A549 (cell line): ENCODE data around the gene KRTAP4-4. TPM values are rescaled to one million over a fixed set of nuclear protein-coding genes. Genes with fewer than 3 reads are reported as not detected.

Source experiments
- ATAC-seq, 2 experiments: fragments of 200-7000 bp in 1 of 2; fragments of >200 bp in 1 of 2; cut with Nextera tagmentation in 1 of 2; cut with Tn5 transposase in 1 of 2; 3 replicates each; pipeline versions ENCODE4 v1.8.0 to v1.9.1; 2018 to 2020; ENCODE audit warnings: mild to moderate bottlenecking in 1 of 2, moderate library complexity in 1 of 2
- CTCF ChIA-PET: fragments of 300-600 bp; sonication (Branson Sonifier 250); formaldehyde crosslinking; extraction: SDS; loops from one replicate; lab custom pipeline; 2021; ENCODE audit warnings: antibody characterized with exemption, inconsistent platforms; lab: Yijun Ruan, JAX
- POLR2A ChIA-PET: fragments of 350-600 bp; formaldehyde crosslinking; extraction: SDS; loops from one replicate; lab custom pipeline; 2021; ENCODE audit warnings: antibody characterized with exemption, inconsistent platforms; lab: Yijun Ruan, JAX
- DNase-seq, 2 experiments: peaks; one replicate each; pipeline versions ENCODE4 v3.0.0 to v3.0.0-alpha.2; 2011 to 2016; ENCODE audit warnings: low read depth in 1 of 2, low spot score in 1 of 2
- FAIRE-seq: peaks from 2 replicates; lab custom pipeline; 2011; peaks lifted over from hg19 to GRCh38; lab: Jason Lieb, UNC
- H3K27ac ChIP-seq, 2 experiments: fragments of >200 bp; sonication (Bioruptor Twin); formaldehyde crosslinking; 3 replicates each; pipeline ENCODE4 v1.5.1; 2016 to 2017
- H3K4me1 ChIP-seq: fragments of >200 bp; sonication (Bioruptor Twin); formaldehyde crosslinking; 3 replicates; pipeline ENCODE4 v1.6.1; 2016
- H3K4me2 ChIP-seq: fragments of >200 bp; sonication (Bioruptor Twin); formaldehyde crosslinking; 3 replicates; pipeline ENCODE4 v1.6.1; 2016
- H3K4me3 ChIP-seq: fragments of >200 bp; sonication (Bioruptor Twin); formaldehyde crosslinking; 3 replicates; pipeline ENCODE4 v1.5.1; 2016
- H3K9me3 ChIP-seq: fragments of >200 bp; sonication (Bioruptor Twin); formaldehyde crosslinking; 3 replicates; pipeline ENCODE4 v1.6.1; 2016
- ATOH8 ChIP-seq: fragments of 250-450 bp; sonication (Bioruptor Pico); IDR thresholded peaks from 2 replicates; pipeline ENCODE4 v1.5.0; 2020; ENCODE audit warnings: low read depth, mild to moderate bottlenecking, moderate library complexity
- CBX8 ChIP-seq: fragments of 200-600 bp; sonication (generic); IDR thresholded peaks from 2 replicates; pipeline ENCODE4 v1.6.1; 2016
- CEBPB ChIP-seq, 2 experiments: fragments of >200 bp in 1 of 2; sonication (Bioruptor Twin) in 1 of 2; formaldehyde crosslinking in 1 of 2; IDR thresholded peaks; 2 replicates each; pipeline ENCODE4 v1.6.1; 2012 to 2016
- CHD2 ChIP-seq: fragments of 150-350 bp; IDR thresholded peaks from 2 replicates; pipeline ENCODE4 v1.6.1; 2014; ENCODE audit warnings: low read length; ENCODE audit not compliant: partially characterized antibody
- E2F6 ChIP-seq: IDR thresholded peaks from 2 replicates; pipeline ENCODE4 v1.6.1; 2012; ENCODE audit warnings: low read depth, borderline replicate concordance
- ESRRA ChIP-seq: fragments of 150-350 bp; IDR thresholded peaks from 2 replicates; pipeline ENCODE4 v1.6.1; 2014; ENCODE audit warnings: mild to moderate bottlenecking, low read length, borderline replicate concordance
- FOSL2 ChIP-seq, 2 experiments: fragments of 450-650 bp in 1 of 2; fragments of >200 bp in 1 of 2; sonication (Bioruptor Twin) in 1 of 2; formaldehyde crosslinking; IDR thresholded peaks; 2 replicates each; pipeline versions ENCODE4 v1.5.0 to v1.6.1; 2016 to 2020; ENCODE audit warnings: mild to moderate bottlenecking in 1 of 2, moderate library complexity in 1 of 2
- GATA3 ChIP-seq: IDR thresholded peaks from 2 replicates; pipeline ENCODE4 v1.6.1; 2012; ENCODE audit warnings: borderline replicate concordance
- HEYL ChIP-seq: fragments of 250-450 bp; sonication (Bioruptor Pico); IDR thresholded peaks from 2 replicates; pipeline ENCODE4 v1.8.0; 2021; ENCODE audit warnings: mild to moderate bottlenecking, moderate library complexity
- HOXA7 ChIP-seq: fragments of 250-450 bp; sonication (Bioruptor Pico); IDR thresholded peaks from 2 replicates; pipeline ENCODE4 v1.5.0; 2020; ENCODE audit warnings: mild to moderate bottlenecking, moderate library complexity
- HOXB5 ChIP-seq: fragments of 250-450 bp; sonication (Bioruptor Pico); IDR thresholded peaks from 2 replicates; pipeline ENCODE4 v1.5.0; 2020; ENCODE audit warnings: mild to moderate bottlenecking, moderate library complexity
- JUNB ChIP-seq: fragments of >200 bp; sonication (Bioruptor Twin); formaldehyde crosslinking; IDR thresholded peaks from 2 replicates; pipeline ENCODE4 v1.6.1; 2016
- MAZ ChIP-seq: fragments of 150-350 bp; IDR thresholded peaks from 2 replicates; pipeline ENCODE4 v1.6.1; 2014; ENCODE audit warnings: antibody characterized with exemption, low read depth, low read length, borderline replicate concordance
- NFE2L2 ChIP-seq: fragments of 150-350 bp; conservative IDR thresholded peaks from 2 replicates; pipeline ENCODE4 v1.6.1; 2014; ENCODE audit warnings: low read length
- POLR2AphosphoS2 ChIP-seq: conservative IDR thresholded peaks from 2 replicates; pipeline ENCODE4 v1.6.1; 2012; ENCODE audit warnings: low read length, improper control_type of control experiment, inconsistent platforms
- RAD21 ChIP-seq, 2 experiments: fragments of >200 bp in 1 of 2; sonication (Bioruptor Twin) in 1 of 2; formaldehyde crosslinking in 1 of 2; IDR thresholded peaks in 1 of 2; conservative IDR thresholded peaks in 1 of 2; 2 replicates in 1 of 2; 3 replicates in 1 of 2; pipeline ENCODE4 v1.6.1; 2012 to 2018; ENCODE audit warnings: inconsistent platforms in 1 of 2
- RFX5 ChIP-seq: fragments of 450-650 bp; IDR thresholded peaks from 2 replicates; pipeline ENCODE4 v1.7.1; 2014; ENCODE audit warnings: antibody characterized with exemption, mild to moderate bottlenecking, moderate library complexity
- SMC3 ChIP-seq: fragments of >200 bp; sonication (Bioruptor Twin); formaldehyde crosslinking; IDR thresholded peaks from 3 replicates; pipeline ENCODE4 v1.6.1; 2018; ENCODE audit warnings: inconsistent platforms
- SREBF2 ChIP-seq: fragments of 450-650 bp; IDR thresholded peaks from 2 replicates; pipeline ENCODE4 v1.6.1; 2014; ENCODE audit warnings: mild to moderate bottlenecking, moderate library complexity
- TFCP2L1 ChIP-seq: fragments of 250-450 bp; sonication (Bioruptor Pico); IDR thresholded peaks from 2 replicates; pipeline ENCODE4 v1.5.0; 2021; ENCODE audit warnings: mild to moderate bottlenecking
- ZC3H11A ChIP-seq: fragments of 450-650 bp; IDR thresholded peaks from 2 replicates; pipeline ENCODE4 v1.6.1; 2014; ENCODE audit warnings: antibody characterized with exemption, mild to moderate bottlenecking
- ZFP36 ChIP-seq: fragments of 450-650 bp; IDR thresholded peaks from 2 replicates; pipeline ENCODE4 v1.6.1; 2014; ENCODE audit warnings: borderline replicate concordance; ENCODE audit not compliant: partially characterized antibody
- WGBS: methylation state at CpG from one replicate; pipeline ENCODE4 v1.1.6; 2017; ENCODE audit errors: missing lambda C conversion rate; 5-methylcytosine and 5-hydroxymethylcytosine counted together
- polyA plus RNA-seq, 4 experiments: library from polyadenylated mRNA; depleted of rRNA in 3 of 4; stranded (reverse); fragments of >200 nt; fragmentation: RNase III in 1 of 4; extraction: RNeasy Plus Mini Kit Qiagen cat#74134 plus additional on column Dnase treatment in 1 of 4; gene quantifications; 2 replicates in 3 of 4; 3 replicates in 1 of 4; pipeline ENCODE4 v1.2.3, GENCODE V29; 2011 to 2017
- TF ChIP-seq, protein P1 (sequence below): fragments of >200 bp; sonication (Bioruptor Twin); formaldehyde crosslinking; IDR thresholded peaks from 3 replicates; pipeline ENCODE4 v1.5.1; 2016

The KRTAP4-4 gene
- polyA plus RNA-seq, 2 of the 4 experiments (the other 2 are of a cell fraction): not detected

GRCh38 chr17:41178341-41178740 lies 17.8 kb upstream of the KRTAP4-4 start:
- Histone ChIP-seq H3K4me2 (no peak overlapping the region), H3K4me1 (no peaks in the 10 kb centered on the region), H3K4me3 (no peak overlapping the region), H3K27ac (no peak overlapping the region), H3K9me3 (no peaks in the 10 kb centered on the region)
- TF ChIP-seq ZFP36: no peak
- TF ChIP-seq E2F6: no peak
- no peak for TF ChIP-seq ATOH8 (CRISPR knock-in tag)
- TF ChIP-seq ESRRA: no peak
- TF ChIP-seq JUNB: no peak
- TF ChIP-seq CHD2: no peak
- TF ChIP-seq, protein P1, sequence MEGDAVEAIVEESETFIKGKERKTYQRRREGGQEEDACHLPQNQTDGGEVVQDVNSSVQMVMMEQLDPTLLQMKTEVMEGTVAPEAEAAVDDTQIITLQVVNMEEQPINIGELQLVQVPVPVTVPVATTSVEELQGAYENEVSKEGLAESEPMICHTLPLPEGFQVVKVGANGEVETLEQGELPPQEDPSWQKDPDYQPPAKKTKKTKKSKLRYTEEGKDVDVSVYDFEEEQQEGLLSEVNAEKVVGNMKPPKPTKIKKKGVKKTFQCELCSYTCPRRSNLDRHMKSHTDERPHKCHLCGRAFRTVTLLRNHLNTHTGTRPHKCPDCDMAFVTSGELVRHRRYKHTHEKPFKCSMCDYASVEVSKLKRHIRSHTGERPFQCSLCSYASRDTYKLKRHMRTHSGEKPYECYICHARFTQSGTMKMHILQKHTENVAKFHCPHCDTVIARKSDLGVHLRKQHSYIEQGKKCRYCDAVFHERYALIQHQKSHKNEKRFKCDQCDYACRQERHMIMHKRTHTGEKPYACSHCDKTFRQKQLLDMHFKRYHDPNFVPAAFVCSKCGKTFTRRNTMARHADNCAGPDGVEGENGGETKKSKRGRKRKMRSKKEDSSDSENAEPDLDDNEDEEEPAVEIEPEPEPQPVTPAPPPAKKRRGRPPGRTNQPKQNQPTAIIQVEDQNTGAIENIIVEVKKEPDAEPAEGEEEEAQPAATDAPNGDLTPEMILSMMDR: no peak
- TF ChIP-seq RFX5: no peak
- no peak for TF ChIP-seq POLR2AphosphoS2
- TF ChIP-seq CEBPB (IDR thresholded peaks at IDR 0.05): no peak
- TF ChIP-seq GATA3: no peak
- no peak for TF ChIP-seq TFCP2L1
- TF ChIP-seq ZC3H11A: no peak
- no peak for TF ChIP-seq HEYL (CRISPR knock-in tag)
- no peak for TF ChIP-seq MAZ
- TF ChIP-seq HOXA7 (CRISPR knock-in tag): no peak
- TF ChIP-seq NFE2L2: no peak
- no peak for TF ChIP-seq RAD21 (conservative IDR thresholded peaks at IDR 0.05 in 1 of 2, IDR thresholded peaks at IDR 0.05 in 1 of 2)
- ATAC-seq (no peak), FAIRE-seq (no peak), DNase-seq (no peak)
- POLR2A ChIA-PET: no interaction called here
- WGBS: 96% methylated on average over 3 of the region's 3 CpGs
- CTCF ChIA-PET: interaction anchor here (0.9 to 2.4 kb wide), 3 partner anchors 11 to 489 kb away, joined by 3 to 6 read pairs (median 3); partner anchors contain the start of gene KRTAP4-3

DNA sequence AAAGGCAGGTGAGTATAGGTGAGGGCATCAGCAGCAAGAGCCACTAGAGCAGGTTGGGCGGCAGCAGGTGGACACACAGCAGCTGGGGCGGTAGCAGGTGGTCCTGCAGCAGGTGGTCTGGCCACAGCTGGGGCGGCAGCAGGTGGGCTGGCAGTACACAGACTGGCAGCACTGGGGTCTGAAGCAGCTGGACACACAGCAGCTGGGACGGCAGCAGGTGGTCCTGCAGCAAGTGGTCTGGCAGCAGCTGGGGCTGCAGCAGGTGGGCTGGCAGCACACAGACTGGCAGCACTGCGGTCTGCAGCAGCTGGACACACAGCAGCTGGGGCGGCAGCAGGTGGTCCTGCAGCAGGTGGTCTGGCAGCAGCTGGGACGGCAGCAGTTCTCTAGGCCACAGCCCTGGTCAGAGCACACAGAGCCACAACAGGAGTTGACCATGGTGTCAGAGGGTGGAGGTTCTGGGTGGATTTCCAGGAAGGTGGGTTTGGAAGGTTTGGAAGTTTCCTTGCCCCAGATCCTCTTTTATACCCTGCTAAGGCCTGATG lies 17.3 kb upstream of the KRTAP4-4 start, which contains the start of gene KRTAP4-2:
TSS of gene KRTAP4-2 (minus strand) at position 495 of the 545 bp plus-strand sequence. CDS start at position 438, 57 bp downstream.
- 79% methylated on average over 6 of the region's 7 CpGs for WGBS
- no peak within 1 kb of the TSS for H3K27ac ChIP-seq
- ChIA-PET CTCF (interaction anchor here (0.9 to 2.4 kb wide), 2 partner anchors 144 to 489 kb away, joined by 3 to 6 read pairs; no protein-coding TSS in a partner anchor), POLR2A (no interaction called here)
- DNase-seq (no peak), FAIRE-seq (no peak)
- no peaks in the 10 kb centered on the region for H3K9me3 ChIP-seq
- no peak within 1 kb of the TSS for H3K4me3 ChIP-seq
- H3K4me2 ChIP-seq: no peak within 1 kb of the TSS; the same call in 2 of the 3 replicates
- TF ChIP-seq MAZ (no peak), HOXB5 (no peak), CBX8 (no peak), FOSL2 (IDR thresholded peaks at IDR 0.05) (no peak), FOSL2 (CRISPR knock-in tag; IDR thresholded peaks at IDR 0.05) (no peak), SREBF2 (no peak), SMC3 (no peak)
- TF ChIP-seq, all 56 proteins: peak for 0
- no peak for ATAC-seq
- no peaks in the 10 kb centered on the region for H3K4me1 ChIP-seq
